Retinal pigment epithelial cell (primary cell): ENCODE results near the gene NHERF1.
A peak's percentile ranks its signal among the peaks of the same experiment; 100 is the strongest.

Source experiments
- DNase-seq: peaks from one replicate; pipeline ENCODE4 v3.0.0-alpha.2; 2010; ENCODE audit warnings: low read depth
- H3K4me3 ChIP-seq: 2 replicates; pipeline ENCODE4 v1.5.1; 2011; ENCODE audit warnings: mild to moderate bottlenecking, low read length, control low read depth, moderate library complexity
- TF ChIP-seq, protein P1 (sequence below): conservative IDR thresholded peaks from 2 replicates; pipeline ENCODE4 v1.5.1; 2011; ENCODE audit warnings: low read depth, low read length, control low read depth, inconsistent platforms

The NHERF1 gene

DNA sequence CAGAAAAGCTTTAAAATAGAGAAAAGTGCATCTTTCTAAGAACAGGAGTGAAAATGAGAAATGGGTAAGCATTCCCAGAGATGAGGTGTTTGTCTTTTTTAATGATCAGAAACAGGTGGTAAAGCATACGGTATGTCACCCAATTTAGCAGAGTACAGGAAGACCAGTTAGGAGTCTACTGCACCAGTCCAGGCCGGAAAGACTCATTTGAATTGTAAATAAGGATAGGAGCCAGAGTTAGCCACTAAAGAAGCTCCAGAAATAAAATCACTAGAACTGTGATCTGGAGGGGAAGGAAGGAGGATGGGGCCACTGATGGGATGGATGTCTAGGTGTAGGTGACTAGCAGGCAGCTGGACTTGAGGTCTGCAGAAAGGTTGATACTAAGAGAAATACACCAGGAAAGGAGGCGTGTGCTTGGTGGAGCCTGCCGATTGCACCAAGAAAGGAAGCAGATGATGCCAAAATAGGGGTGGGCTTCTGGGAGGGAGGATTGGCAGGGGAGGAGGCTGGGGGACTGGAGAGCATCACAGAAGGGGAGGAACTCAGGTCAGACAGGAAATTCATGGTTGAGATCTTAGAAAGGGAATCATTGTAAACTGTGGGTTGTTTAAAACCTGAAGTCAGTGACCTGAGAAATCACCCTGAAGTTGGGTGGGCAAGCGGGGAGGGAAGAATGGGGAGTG lies 35.8 kb downstream of the NHERF1 start:
- TF ChIP-seq, protein P1, sequence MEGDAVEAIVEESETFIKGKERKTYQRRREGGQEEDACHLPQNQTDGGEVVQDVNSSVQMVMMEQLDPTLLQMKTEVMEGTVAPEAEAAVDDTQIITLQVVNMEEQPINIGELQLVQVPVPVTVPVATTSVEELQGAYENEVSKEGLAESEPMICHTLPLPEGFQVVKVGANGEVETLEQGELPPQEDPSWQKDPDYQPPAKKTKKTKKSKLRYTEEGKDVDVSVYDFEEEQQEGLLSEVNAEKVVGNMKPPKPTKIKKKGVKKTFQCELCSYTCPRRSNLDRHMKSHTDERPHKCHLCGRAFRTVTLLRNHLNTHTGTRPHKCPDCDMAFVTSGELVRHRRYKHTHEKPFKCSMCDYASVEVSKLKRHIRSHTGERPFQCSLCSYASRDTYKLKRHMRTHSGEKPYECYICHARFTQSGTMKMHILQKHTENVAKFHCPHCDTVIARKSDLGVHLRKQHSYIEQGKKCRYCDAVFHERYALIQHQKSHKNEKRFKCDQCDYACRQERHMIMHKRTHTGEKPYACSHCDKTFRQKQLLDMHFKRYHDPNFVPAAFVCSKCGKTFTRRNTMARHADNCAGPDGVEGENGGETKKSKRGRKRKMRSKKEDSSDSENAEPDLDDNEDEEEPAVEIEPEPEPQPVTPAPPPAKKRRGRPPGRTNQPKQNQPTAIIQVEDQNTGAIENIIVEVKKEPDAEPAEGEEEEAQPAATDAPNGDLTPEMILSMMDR, result no peak
- no peak overlapping the region for H3K4me3 ChIP-seq
- DNase-seq, result no peak

DNA sequence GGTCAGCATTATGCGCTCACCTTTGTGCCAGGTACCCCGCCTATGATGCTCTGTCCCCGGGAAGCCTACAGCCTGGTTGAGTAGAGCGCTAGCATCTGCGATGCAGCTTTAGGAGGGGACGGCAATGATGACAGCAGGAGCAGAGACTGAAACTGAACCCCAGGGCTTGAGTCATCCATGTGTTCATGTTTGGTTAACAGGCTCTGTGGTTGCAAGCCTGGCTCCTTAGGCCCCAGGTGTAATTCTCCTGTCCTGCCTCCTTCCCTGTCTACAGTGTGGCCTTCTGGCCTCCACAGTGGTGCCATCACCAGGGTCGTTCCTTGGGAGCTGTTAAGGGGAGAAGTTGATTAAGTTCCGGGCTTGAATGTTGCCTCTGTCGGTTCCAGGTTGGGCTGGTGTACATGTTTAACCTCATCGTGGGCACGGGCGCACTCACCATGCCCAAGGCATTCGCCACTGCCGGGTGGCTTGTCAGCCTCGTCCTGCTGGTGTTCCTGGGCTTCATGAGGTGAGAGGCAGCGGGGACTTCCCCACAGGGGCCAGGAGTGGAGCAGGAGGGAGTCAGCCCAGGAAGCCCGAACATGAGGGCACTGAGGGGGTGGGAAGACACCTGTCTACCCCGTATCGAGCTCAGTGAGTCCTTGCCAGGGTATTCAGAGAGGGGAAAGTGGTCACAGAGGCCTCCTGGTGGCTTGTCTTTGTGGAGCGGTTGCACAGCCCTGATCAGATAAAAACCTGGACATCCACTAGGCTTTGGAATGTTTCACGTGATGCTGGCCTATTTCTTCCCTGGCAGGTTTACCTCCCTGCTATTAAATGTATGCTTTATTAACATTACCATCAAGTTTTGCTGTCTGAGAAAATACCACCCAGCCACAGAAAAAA lies 36.9 kb downstream of the NHERF1 start:
- DNase-seq, result no peak
- TF ChIP-seq, protein P1, result peak; percentile 44
- no peak overlapping the region for H3K4me3 ChIP-seq

DNA sequence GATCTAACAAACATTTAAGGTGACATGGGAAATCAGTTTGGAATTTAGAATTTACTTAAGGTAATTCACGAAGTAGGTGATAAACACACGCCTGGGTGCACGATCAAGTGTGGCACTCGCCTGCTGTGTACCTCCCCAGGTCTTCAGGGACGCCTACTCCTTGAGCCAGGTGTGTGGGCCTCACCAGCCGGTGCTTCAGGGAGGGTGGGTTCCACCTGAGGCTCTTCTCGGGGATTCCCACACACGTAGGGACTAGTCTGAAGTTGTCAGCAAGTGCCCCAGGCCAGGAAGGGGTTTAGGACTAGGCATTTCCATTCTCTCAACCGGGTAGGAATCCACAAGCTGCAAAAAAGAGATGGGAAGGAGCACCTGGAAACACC lies 37.5 kb downstream of the NHERF1 start:
- no peak for DNase-seq
- TF ChIP-seq, protein P1, result no peak
- no peak overlapping the region for H3K4me3 ChIP-seq

DNA sequence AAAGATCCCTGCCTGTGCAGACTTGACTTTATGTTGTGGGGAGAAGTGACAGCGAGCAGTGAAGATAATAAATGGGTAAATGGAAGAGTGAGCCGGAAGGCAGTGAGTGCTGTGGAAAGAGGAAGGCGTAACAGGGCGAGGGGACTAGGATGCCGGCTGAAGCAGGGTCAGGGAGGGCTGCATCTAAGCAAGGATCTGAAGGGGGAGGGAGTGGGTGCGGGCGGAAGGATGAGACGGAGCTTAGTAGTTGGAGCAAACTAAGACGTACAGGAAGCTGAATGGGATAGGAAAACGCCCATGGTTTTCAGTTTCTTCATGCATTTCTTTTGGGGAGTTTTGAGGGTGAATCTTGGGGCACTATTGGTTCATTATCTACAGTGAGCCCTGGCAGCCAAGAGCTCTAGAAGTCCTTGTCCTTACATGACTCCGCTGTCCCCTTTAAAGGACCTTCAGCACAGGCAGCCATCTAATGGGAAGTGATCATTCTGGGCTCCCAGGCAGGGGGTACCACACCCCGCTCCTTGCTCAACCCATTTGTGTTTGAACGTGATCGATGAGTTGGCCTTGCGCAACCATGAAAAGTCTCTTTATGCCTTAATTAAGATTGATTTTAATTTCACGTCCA lies 38.1 kb downstream of the NHERF1 start:
- no peak for DNase-seq
- TF ChIP-seq, protein P1, result no peak
- no peak overlapping the region for H3K4me3 ChIP-seq

DNA sequence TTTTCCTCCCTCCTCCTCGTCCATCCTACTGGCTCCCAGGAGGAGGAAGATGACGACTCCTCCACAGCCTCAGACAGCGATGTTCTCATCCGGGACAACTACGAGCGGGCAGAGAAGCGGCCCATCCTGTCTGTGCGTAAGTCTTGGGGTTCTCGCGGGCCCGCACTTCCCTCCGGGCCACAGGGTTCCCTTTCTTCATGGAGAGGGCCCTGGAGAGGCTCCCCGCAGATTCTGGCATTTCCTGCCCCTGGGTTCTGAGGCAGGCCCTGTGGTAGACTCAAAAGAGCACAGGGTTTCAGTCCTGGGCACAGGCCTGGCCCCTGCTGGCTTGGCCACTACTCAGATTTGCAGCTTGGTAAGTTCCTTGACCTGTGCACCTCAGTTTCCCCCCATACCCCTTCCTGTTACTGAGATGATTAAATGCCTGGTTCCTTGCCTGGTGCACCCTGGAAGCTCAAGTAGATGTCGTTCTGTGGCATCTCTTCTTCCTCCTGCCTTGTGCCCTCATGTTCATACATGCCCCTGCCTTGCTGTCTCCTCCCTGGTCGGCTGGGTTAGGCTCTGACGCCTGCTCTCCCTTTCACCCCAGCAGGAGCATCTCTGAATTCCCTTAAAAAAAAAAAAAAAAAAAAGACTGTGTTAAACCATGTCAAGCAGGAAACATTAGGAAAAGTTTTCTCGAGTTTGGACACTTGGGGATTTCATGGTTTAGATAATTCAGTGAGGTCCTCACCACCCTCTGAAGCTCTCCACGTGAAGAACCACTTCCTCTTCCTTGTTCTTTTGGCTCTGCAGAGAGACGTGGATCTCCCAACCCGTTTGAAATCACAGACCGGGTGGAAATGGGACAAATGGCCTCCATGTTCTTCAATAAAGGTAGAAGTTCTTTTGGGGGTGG lies 42.0 kb downstream of the NHERF1 start:
- no peak overlapping the region for H3K4me3 ChIP-seq
- DNase-seq, result no peak
- TF ChIP-seq, protein P1, result no peak

DNA sequence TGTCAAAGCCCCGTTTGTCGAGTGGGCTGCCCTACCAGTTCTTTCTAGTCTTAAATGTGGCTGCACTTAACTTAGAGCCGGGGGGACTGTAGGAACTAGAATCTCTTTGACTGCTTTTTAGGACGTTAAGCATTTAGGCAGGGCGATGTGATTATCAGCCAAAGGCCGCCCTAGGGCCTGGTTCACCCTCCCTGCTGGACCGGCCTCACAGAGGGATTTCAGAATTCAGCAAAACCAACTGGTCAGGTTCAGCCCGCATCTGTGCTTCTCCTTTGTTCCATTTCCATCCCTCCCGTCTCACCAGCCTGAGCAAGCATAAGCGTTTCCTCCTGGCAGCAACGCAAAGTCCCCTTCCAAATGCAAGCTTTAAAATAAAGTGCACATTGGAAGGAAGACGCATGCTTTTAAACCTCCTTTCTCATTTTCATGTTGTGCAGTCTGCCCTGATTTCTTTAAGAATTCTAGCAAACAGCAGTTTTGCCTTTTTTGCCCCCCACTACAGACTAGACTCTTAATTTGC lies 44.2 kb downstream of the NHERF1 start:
- TF ChIP-seq, protein P1, result no peak
- DNase-seq, result no peak
- H3K4me3 ChIP-seq, result no peak overlapping the region
